HUDEP-2 (cell line): ENCODE data around the gene PARVB.

Source experiments
- DNase-seq, 76 experiments: peaks; one replicate each; lab custom pipeline; 2025; ENCODE audit not compliant: unreplicated experiment in 76 of 76; lab: John Stamatoyannopoulos, UW

The PARVB gene

GRCh38 chr22:44026066-44026629 is 2.0 kb downstream of the PARVB start:
- DNase-seq: peak in 1 of 76 experiments; percentile 39

GRCh38 chr22:44026630-44027511 is 2.8 kb downstream of the PARVB start:
- DNase-seq: peak in 58 of 76 experiments; percentile 10 to 83 (median 52)

GRCh38 chr22:44028091-44028490 is 4.0 kb downstream of the PARVB start:
- DNase-seq: no peak

- DNase-seq: no peak
These were observed 5.0 kb downstream of the PARVB start for GRCh38 chr22:44029069-44029468.

GRCh38 chr22:44030051-44030701 is 6.1 kb downstream of the PARVB start:
- no peak for DNase-seq

GRCh38 chr22:44030702-44031082 is 6.6 kb downstream of the PARVB start:
- DNase-seq: peak in 32 of 76 experiments; percentile 9 to 53 (median 28)

GRCh38 chr22:44031158-44031952 is 7.3 kb downstream of the PARVB start:
- DNase-seq: peak in 1 of 76 experiments; percentile 24

- DNase-seq: no peak
These were observed 8.1 kb downstream of the PARVB start for GRCh38 chr22:44032126-44032730.

- no peak for DNase-seq
These were observed 9.2 kb downstream of the PARVB start for GRCh38 chr22:44033287-44033686.

- DNase-seq: no peak
These were observed 9.6 kb downstream of the PARVB start for GRCh38 chr22:44033694-44034093.

GRCh38 chr22:44037519-44038375 is 13.6 kb downstream of the PARVB start:
- no peak for DNase-seq

- DNase-seq: no peak
These were observed 15.6 kb downstream of the PARVB start for GRCh38 chr22:44039566-44040171.

- peak in 36 of 76 experiments; percentile 7 to 56 (median 29) for DNase-seq
These were observed 18.4 kb downstream of the PARVB start for GRCh38 chr22:44042249-44043218.

GRCh38 chr22:44045145-44045544 is 21.0 kb downstream of the PARVB start:
- peak in 2 of 76 experiments; percentile 3 to 32 for DNase-seq

- peak in 75 of 76 experiments; percentile 39 to 100 (median 98) for DNase-seq
These were observed 22.5 kb downstream of the PARVB start for GRCh38 chr22:44046485-44047141.

GRCh38 chr22:44047891-44048301 is 23.8 kb downstream of the PARVB start:
- DNase-seq: no peak

- DNase-seq: no peak
These were observed 25.6 kb downstream of the PARVB start for GRCh38 chr22:44049486-44050231.
